Stimulated activated effector memory CD8-positive, alpha-beta T cell treated with anti-CD3 and anti-CD28 coated beads, Interleukin-12 subunit alpha, Interleukin-12 subunit beta, amount 100 ng/mL, for 72 hours (primary cell): ENCODE results near the gene KRTAP11-1.
A peak's percentile ranks its signal among the peaks of the same experiment; 100 is the strongest.

Experiments
- ATAC-seq: fragments of 150-1000 bp; cut with Tn5 transposase; 2 replicates; pipeline ENCODE4 v1.10.0; 2021
- DNase-seq, 2 donors: peaks; one replicate each; pipeline ENCODE4 v3.0.0; 2021 to 2022; ENCODE audit warnings: low spot score in 2 of 2
- H3K27ac Mint-ChIP-seq: one replicate; pipeline ENCODE4 v1.8.0; 2022; ENCODE audit warnings: mild to moderate bottlenecking, mixed read lengths
- H3K36me3 Mint-ChIP-seq: one replicate; pipeline ENCODE4 v1.8.0; 2022; ENCODE audit warnings: mild to moderate bottlenecking, mixed read lengths
- H3K4me1 Mint-ChIP-seq: one replicate; pipeline ENCODE4 v1.8.0; 2022; ENCODE audit warnings: mixed read lengths
- H3K4me3 Mint-ChIP-seq: one replicate; pipeline ENCODE4 v1.8.0; 2022; ENCODE audit warnings: mild to moderate bottlenecking, mixed read lengths
- H3K9me3 Mint-ChIP-seq: one replicate; pipeline ENCODE4 v1.8.0; 2022; ENCODE audit warnings: mixed read lengths

Gene KRTAP11-1, protein sequence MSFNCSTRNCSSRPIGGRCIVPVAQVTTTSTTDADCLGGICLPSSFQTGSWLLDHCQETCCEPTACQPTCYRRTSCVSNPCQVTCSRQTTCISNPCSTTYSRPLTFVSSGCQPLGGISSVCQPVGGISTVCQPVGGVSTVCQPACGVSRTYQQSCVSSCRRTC

DNA sequence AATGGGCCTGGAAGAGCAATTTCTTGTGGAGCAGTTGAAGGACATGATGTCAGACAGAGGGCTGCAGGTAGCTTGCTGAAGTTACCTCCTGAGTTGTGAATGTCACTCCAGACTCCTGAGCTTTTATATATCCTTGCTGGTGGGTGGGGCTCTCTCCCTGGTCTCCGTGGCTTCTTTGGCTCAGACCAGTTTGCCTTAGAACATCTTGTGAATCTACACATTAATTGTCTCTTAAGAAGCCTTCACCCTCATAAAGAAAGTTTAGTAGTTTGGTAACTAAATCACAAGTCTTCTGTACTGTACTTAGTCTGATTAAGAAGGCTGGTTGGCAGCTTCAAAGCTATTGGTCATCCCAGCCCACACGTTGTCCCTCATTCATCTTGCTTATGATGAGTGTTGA is at the start of gene KRTAP11-1:
Gene KRTAP11-1, minus strand, starts transcription at position 101 of the 400 bp plus-strand sequence. Its CDS starts 56 bp downstream, at position 45.
- peak; percentile 37 for ATAC-seq
- H3K4me1 Mint-ChIP-seq = no peaks in the 10 kb centered on the region
- H3K9me3 Mint-ChIP-seq = no peaks in the 10 kb centered on the region
- no peak within 1 kb of the TSS for H3K4me3 Mint-ChIP-seq
- no peak within 1 kb of the TSS for H3K27ac Mint-ChIP-seq
- no peaks in the 10 kb centered on the region for H3K36me3 Mint-ChIP-seq
- DNase-seq = no peak

DNA sequence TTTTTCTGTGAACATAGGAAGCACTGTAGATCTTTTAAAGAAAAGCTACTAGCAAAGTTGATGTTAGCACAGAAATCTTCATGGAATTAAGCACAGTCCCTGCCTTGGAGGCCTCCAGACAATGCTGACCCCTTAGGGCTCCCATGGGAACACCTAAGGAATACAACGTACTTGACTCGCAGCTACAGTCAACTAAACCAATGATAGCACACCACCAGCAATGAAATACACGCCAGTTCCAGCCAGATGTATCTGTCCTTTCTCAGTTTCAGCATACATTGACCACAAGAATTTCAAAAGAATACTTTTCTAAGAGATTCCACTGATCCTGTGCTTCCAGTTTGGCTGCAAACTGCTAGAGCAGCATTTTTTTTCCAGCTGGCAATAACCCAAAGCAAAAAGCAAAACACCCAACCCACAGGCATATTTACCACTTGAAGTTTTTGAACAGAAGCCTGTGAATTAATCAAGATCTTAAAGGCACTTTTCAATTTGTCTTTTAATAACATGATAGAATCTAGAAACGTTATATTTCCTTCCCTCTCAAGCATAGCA is 42.8 kb upstream of the KRTAP11-1 start:
- Mint-ChIP-seq H3K4me1 (no peaks in the 10 kb centered on the region), H3K9me3 (peaks cover 8% of the 10 kb centered on the region), H3K27ac (no peak overlapping the region), H3K4me3 (no peak overlapping the region), H3K36me3 (no peaks in the 10 kb centered on the region)
- DNase-seq = no peak
- no peak for ATAC-seq

DNA sequence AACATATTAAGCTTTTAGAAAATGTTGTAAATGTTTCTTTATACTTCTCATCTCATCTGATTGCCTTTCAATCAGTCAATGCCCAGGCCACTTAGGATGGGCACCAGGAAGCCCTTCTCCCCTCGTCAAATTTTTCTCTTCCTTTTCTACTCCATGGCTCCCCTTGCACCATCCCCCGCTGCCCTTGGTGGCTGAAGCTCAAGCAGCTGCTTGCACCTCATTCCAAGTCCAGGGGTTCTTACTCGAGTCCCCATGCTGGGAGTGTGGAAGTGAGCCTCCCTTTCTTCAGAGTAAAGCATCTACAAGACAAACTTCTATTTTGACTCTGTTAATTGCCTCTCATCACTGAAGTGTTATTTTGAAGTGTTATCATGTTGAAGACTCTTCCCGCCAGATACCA is 39.7 kb upstream of the KRTAP11-1 start:
- no peak overlapping the region for H3K27ac Mint-ChIP-seq
- DNase-seq = no peak
- no peaks in the 10 kb centered on the region for H3K9me3 Mint-ChIP-seq
- ATAC-seq = no peak
- H3K36me3 Mint-ChIP-seq = no peaks in the 10 kb centered on the region
- H3K4me3 Mint-ChIP-seq = no peak overlapping the region
- no peaks in the 10 kb centered on the region for H3K4me1 Mint-ChIP-seq

DNA sequence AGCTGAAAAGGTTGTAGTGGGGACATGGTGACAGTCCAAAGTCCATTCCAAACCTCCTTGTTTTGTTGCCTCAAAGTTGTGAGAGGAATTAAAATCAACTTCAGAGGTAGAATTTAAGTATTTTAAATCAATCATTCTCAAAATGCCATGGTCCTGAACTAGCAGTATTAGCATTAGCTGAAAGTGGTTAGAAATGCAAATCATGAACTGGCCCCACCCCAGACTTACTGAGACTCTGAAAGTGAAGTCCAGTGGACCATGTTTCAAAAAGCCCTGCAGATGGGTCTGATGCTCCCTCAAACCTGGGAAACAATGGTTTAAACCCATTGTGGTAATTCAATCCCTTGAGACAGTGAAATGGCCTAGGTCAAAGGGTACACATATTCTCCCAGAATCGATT is 36.2 kb upstream of the KRTAP11-1 start:
- no peaks in the 10 kb centered on the region for H3K36me3 Mint-ChIP-seq
- no peak for DNase-seq

DNA sequence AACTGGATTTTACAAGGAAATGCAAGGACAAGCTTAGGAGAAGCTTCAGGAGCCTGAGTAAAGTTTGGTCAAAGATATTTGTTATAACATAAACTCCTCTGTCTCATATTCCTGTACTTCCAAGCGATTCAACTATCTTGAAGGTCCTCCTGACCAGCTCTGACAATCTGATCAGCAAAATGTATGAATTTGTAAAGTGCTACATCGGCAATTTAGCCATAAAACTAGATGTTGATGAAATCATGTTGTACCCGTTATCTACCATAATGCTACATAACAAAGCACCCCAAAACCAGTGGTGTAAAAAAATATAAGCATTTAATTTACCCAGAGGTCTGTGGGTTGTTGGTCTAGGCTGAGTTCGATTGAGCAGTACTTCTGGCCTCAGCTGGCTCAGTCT is 19.5 kb upstream of the KRTAP11-1 start:
- Mint-ChIP-seq H3K9me3 (no peaks in the 10 kb centered on the region), H3K36me3 (no peaks in the 10 kb centered on the region), H3K4me3 (no peak overlapping the region), H3K27ac (no peak overlapping the region), H3K4me1 (no peaks in the 10 kb centered on the region)
- DNase-seq (no peak), ATAC-seq (no peak)

More for the DNA sequence above, 36.2 kb upstream of the KRTAP11-1 start:
- H3K4me1 Mint-ChIP-seq = no peaks in the 10 kb centered on the region
- H3K4me3 Mint-ChIP-seq = no peak overlapping the region
- no peaks in the 10 kb centered on the region for H3K9me3 Mint-ChIP-seq
- no peak for ATAC-seq
- no peak overlapping the region for H3K27ac Mint-ChIP-seq

DNA sequence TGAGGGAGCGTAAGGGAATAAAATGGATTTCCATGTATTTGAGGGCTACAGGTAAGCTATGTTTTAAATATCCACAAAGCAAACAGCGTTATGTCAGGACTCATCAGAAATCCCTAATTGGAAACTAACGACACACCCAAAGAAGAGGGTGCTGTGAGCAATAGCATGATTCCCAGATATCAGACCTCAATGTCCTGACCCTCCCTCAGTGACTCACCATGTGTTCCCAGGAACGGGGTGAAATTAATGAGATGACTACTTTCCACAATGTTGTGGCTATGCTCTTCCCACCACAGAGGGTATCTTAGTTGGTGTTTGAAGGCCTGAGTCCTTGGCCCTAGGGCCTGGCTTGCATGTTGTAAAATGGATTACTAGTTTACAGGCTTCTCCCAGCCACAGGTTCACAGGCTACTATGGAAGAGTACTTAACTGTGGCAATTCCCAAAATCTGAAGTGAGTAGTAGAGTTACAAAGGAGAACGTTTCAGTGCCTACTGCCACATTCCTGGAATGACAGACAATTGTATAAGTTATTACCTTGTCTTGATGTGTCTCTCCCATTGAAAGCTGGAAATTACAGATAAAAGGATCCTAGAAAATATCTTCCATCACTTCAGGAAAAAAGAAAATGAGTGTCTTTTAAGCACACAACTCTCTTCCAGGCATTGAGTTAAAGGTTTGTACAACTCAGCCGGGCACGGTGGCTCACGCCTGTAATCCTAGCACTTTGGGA is 1.7 kb upstream of the KRTAP11-1 start:
- Mint-ChIP-seq H3K4me1 (no peaks in the 10 kb centered on the region), H3K36me3 (no peaks in the 10 kb centered on the region), H3K27ac (no peak overlapping the region), H3K4me3 (no peak overlapping the region), H3K9me3 (no peaks in the 10 kb centered on the region)
- ATAC-seq (no peak), DNase-seq (no peak)

DNA sequence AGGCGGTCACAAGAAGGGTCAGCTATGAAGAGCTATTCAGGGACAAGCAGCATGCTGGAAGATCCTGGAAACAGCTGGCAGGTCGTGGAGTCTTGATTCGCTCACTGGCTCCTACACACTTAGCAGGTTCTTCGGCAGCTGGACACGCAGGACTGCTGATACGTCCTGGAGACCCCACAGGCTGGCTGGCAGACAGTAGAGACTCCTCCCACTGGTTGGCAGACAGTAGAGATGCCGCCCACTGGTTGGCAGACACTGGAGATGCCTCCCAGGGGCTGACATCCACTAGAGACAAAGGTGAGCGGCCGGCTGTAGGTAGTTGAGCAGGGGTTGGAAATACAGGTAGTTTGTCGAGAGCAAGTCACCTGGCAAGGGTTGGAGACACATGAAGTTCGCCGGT is 466 bp downstream of the KRTAP11-1 start:
- Mint-ChIP-seq H3K36me3 (no peaks in the 10 kb centered on the region), H3K27ac (no peak overlapping the region), H3K9me3 (no peaks in the 10 kb centered on the region), H3K4me3 (no peak overlapping the region), H3K4me1 (no peaks in the 10 kb centered on the region)
- ATAC-seq = peak; percentile 36
- no peak for DNase-seq

DNA sequence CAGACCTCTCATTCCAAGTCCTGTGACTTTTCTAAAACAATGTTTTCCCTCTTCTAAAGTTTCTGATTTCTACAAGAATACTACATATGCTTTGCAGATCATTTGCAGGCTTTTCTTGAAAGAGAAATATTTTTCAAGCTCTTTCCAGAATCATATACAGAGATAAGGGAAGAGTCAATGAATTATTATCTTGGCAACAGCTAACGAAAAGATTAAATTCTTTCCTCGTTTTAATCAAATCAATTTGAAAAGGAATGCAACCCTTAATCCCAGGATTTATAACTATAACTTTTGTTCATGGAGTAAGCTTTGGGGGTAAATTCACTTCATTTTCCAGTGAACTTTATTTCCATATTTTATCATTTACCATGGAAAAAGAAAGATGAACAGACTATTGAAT is 6.9 kb downstream of the KRTAP11-1 start:
- Mint-ChIP-seq H3K27ac (no peak overlapping the region), H3K4me1 (no peaks in the 10 kb centered on the region), H3K4me3 (no peak overlapping the region), H3K36me3 (no peaks in the 10 kb centered on the region), H3K9me3 (no peaks in the 10 kb centered on the region)
- no peak for ATAC-seq
- no peak for DNase-seq

DNA sequence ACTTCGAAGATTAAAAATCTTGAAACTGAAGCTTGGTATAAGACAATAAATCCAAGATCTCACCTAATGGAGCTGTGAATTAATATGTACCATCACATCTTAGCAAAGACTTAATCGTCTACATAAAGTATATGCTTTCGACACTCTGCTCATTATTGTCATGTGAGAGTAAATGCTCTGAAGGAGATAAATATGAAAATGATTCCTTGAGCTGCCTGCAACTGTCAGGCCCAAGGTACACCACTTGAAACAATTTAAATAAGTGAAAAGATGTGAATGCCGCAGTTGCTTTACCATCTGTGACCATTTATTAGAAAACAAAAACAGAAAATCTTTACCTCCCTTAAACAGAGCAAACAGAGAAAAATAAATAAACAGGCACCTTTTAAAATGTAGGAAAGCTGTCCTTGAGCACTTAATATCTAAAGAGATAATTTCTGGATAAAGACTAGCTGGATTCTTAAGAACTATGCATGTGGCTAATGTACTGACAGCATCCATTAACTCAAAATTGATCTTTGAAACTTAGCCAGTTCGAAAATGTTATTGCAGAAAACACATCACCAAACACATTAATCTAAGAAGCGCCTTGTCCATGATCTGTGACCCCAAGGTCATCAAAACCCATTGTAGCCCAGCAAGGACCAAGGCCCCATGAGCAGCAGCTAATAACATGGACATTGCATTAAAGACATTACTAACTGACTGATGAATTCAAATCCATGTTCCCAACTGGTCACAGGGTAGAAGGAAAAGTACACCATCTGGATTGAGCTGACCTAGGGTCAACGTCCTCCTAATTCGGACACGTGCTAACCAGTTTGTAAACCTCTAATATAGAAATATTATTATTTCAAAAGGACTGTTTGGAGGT is 33.5 kb downstream of the KRTAP11-1 start:
- Mint-ChIP-seq H3K36me3 (no peaks in the 10 kb centered on the region), H3K4me3 (no peak overlapping the region), H3K27ac (no peak overlapping the region), H3K4me1 (no peaks in the 10 kb centered on the region), H3K9me3 (no peaks in the 10 kb centered on the region)
- no peak for ATAC-seq
- DNase-seq = no peak

DNA sequence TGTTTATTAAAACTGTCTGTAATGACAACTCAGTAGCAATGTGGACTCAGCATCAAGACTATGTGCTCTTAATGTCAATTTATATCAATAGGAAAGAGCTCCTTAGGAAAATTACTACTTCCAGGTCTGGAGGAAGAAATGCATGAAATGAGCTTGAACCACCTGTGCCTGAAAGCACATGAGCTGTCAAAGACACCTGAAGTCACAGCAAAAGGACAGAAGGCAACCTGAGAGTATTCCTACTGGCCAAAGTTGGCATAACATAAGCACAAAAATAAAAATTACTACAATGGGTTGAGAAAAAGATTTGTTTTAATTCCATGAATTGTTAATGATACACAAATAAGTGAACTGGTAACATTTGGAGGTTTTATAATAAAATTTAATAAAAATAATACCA is 38.4 kb downstream of the KRTAP11-1 start:
- Mint-ChIP-seq H3K4me3 (no peak overlapping the region), H3K27ac (no peak overlapping the region), H3K36me3 (no peaks in the 10 kb centered on the region), H3K4me1 (no peaks in the 10 kb centered on the region), H3K9me3 (no peaks in the 10 kb centered on the region)
- DNase-seq (no peak), ATAC-seq (no peak)

DNA sequence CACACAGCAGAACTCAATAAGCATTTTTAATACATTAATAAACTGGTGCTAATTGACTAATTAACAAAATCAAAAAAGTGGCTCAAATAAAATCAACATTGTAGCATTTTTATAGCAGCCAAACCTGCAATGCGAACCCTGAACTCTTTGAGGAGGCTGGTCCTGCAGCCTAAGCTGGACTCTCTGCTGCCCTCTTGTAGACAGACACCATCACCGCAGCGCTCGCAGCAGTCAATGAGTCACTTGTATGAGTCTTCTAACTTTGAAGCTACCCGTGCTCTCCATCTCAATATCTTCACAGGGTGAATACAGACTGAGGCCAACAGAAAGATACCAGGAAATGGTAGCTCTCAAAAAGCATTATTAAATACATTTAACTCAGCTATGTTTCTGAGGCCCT is 42.1 kb downstream of the KRTAP11-1 start:
- Mint-ChIP-seq H3K4me3 (no peak overlapping the region), H3K27ac (no peak overlapping the region), H3K9me3 (no peaks in the 10 kb centered on the region), H3K4me1 (no peaks in the 10 kb centered on the region), H3K36me3 (no peaks in the 10 kb centered on the region)
- DNase-seq = no peak
- peak; percentile 71 for ATAC-seq

DNA sequence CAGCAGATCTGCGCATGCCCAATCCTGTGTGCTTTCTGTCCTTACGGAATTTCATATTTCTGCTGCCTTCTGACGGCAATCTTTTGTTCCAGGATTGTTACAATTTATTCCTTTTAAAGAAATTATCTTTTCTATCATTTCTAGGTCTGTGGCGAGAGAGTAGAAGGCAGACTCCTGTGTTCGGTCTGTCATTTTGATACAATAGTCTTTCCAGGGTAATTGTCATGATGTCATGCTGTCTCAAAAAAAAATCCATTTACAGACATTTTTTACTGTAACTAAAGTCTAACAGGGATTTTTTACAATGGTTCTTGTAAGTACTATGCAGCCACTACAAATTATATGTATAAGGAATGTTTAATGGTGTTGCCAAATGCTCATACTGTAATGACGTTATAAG is 42.8 kb downstream of the KRTAP11-1 start:
- ATAC-seq (no peak), DNase-seq (no peak)
- Mint-ChIP-seq H3K4me3 (no peak overlapping the region), H3K9me3 (no peaks in the 10 kb centered on the region), H3K4me1 (no peaks in the 10 kb centered on the region), H3K36me3 (no peaks in the 10 kb centered on the region), H3K27ac (no peak overlapping the region)

DNA sequence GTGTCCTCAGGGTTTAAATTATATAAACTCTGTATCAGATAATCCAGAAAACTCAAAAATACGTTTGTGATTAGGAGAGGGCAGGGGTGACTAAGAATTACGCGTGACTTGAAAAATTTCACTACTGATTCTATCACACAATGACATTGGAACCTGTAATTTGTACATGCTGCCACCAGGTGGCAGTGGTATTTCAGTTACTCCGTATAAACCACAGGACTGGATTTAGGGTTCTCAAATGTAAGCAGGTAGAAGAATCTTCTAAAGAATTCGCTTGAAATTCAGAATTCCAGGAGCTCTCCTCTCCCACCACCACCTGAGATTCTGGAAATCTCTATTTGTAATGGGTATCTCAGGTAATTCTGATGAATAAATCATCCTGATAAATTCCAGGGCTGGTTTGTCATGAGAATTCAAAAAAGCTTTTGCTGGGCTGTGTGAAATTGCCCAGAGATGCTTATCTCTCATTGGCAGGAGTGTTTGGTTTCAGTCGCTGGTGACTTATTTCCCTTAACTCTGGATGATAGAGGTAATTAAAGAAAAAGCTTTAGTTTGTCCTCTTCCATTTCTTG is 50.1 kb downstream of the KRTAP11-1 start:
- H3K27ac Mint-ChIP-seq = no peak overlapping the region
- H3K9me3 Mint-ChIP-seq = no peaks in the 10 kb centered on the region
- ATAC-seq = no peak
- H3K4me1 Mint-ChIP-seq = no peaks in the 10 kb centered on the region
- no peaks in the 10 kb centered on the region for H3K36me3 Mint-ChIP-seq
- peak in 1 of 2 donors; percentile 53 for DNase-seq
- no peak overlapping the region for H3K4me3 Mint-ChIP-seq
